IMR-90 (cell line): Measurements from ENCODE around the gene CINP. TPM values are rescaled to one million over a fixed set of nuclear protein-coding genes. Genes with fewer than 3 reads are reported as not detected.

ENCODE experiments used
- ATAC-seq: fragments of 200-7000 bp; cut with Tn5 transposase; 2 replicates; pipeline ENCODE4 v1.9.1; 2020; ENCODE audit warnings: low read depth, mild to moderate bottlenecking, moderate library complexity
- BruUV-seq: library from RNA; stranded (reverse); fragments of 400-500 nt; replicated peaks from 2 replicates; lab custom pipeline; 2021; lab: Mats Ljungman, UMichigan
- CTCF ChIA-PET: fragments of 300-600 bp; formaldehyde crosslinking; extraction: SDS; loops from one replicate; lab custom pipeline; 2021; ENCODE audit warnings: antibody characterized with exemption; lab: Yijun Ruan, JAX
- POLR2A ChIA-PET: fragments of 300-600 bp; sonication (Branson Sonifier 250); formaldehyde crosslinking; loops from one replicate; lab custom pipeline; 2022; ENCODE audit warnings: antibody characterized with exemption; ENCODE audit not compliant: unreplicated experiment; lab: Charles Lee
- DNase-seq: peaks from one replicate; pipeline ENCODE4 v3.0.0; 2013
- H2AFZ ChIP-seq: replicated peaks from 2 replicates; pipeline ENCODE3; 2013; ENCODE audit warnings: low read length, mild to moderate bottlenecking; ENCODE audit not compliant: poor library complexity
- H2AK5ac ChIP-seq: 2 replicates; pipeline ENCODE4 v1.6.1; 2013; ENCODE audit warnings: low read depth, low read length, inconsistent platforms
- H2AK9ac ChIP-seq: replicated peaks from 2 replicates; pipeline ENCODE3; 2013; ENCODE audit warnings: mild to moderate bottlenecking, low read depth, low read length, moderate library complexity; ENCODE audit not compliant: poor library complexity
- H2BK120ac ChIP-seq: 2 replicates; pipeline ENCODE4 v1.6.1; 2013; ENCODE audit warnings: low read depth, low read length, inconsistent platforms
- H2BK15ac ChIP-seq: 3 replicates; pipeline ENCODE4 v1.6.1; 2013; ENCODE audit warnings: low read depth, low read length, inconsistent platforms
- H2BK20ac ChIP-seq: 2 replicates; pipeline ENCODE4 v1.6.1; 2013; ENCODE audit warnings: low read depth, mild to moderate bottlenecking, inconsistent platforms, low read length, moderate library complexity
- H2BK5ac ChIP-seq: 2 replicates; pipeline ENCODE4 v1.6.1; 2013; ENCODE audit warnings: mild to moderate bottlenecking, low read depth, low read length, inconsistent platforms; ENCODE audit not compliant: poor library complexity, severe bottlenecking
- H3K14ac ChIP-seq: replicated peaks from 2 replicates; pipeline ENCODE4 v1.6.1; 2013; ENCODE audit warnings: low read depth, low read length, inconsistent platforms
- H3K18ac ChIP-seq: 2 replicates; pipeline ENCODE4 v1.6.1; 2013; ENCODE audit warnings: low read depth, low read length, control low read depth
- H3K23ac ChIP-seq: 2 replicates; pipeline ENCODE4 v1.6.1; 2013; ENCODE audit warnings: low read depth, low read length, inconsistent platforms
- H3K27ac ChIP-seq: 2 replicates; pipeline ENCODE4 v1.5.1; 2013; ENCODE audit warnings: mild to moderate bottlenecking, control low read depth, low read length; ENCODE audit not compliant: insufficient read depth
- H3K27me3 ChIP-seq: 2 replicates; pipeline ENCODE4 v1.6.1; 2013; ENCODE audit warnings: low read length; ENCODE audit not compliant: control insufficient read depth, insufficient read depth
- H3K36me3 ChIP-seq: 2 replicates; pipeline ENCODE4 v1.6.1; 2013; ENCODE audit warnings: low read length, mixed read lengths; ENCODE audit not compliant: control insufficient read depth, insufficient read depth
- H3K4ac ChIP-seq: 2 replicates; pipeline ENCODE4 v1.6.1; 2013; ENCODE audit warnings: low read depth, low read length, inconsistent platforms
- H3K4me1 ChIP-seq: 2 replicates; pipeline ENCODE4 v1.6.1; 2013; ENCODE audit warnings: low read length, mixed read lengths; ENCODE audit not compliant: control insufficient read depth, insufficient read depth
- H3K4me2 ChIP-seq: 2 replicates; pipeline ENCODE4 v1.6.1; 2013; ENCODE audit warnings: low read depth, mild to moderate bottlenecking, control low read depth, low read length, moderate library complexity
- H3K4me3 ChIP-seq: 2 replicates; pipeline ENCODE4 v1.5.1; 2013; ENCODE audit warnings: low read depth, mild to moderate bottlenecking, control low read depth, low read length, moderate library complexity; ENCODE audit not compliant: insufficient read depth
- H3K56ac ChIP-seq: 2 replicates; pipeline ENCODE4 v1.6.1; 2013; ENCODE audit warnings: low read length, inconsistent platforms; ENCODE audit not compliant: insufficient read depth; ENCODE audit errors: extremely low read depth
- H3K79me1 ChIP-seq, 2 experiments: 2 replicates each; pipeline ENCODE4 v1.6.1; 2013; ENCODE audit warnings: low read length in 2 of 2, inconsistent platforms in 1 of 2, low read depth in 1 of 2
- H3K9ac ChIP-seq: 2 replicates; pipeline ENCODE4 v1.6.1; 2013; ENCODE audit warnings: low read depth, low read length, control low read depth
- H3K9me1 ChIP-seq: 2 replicates; pipeline ENCODE4 v1.6.1; 2013; ENCODE audit warnings: low read length, inconsistent platforms; ENCODE audit not compliant: insufficient read depth
- H3K9me3 ChIP-seq: 2 replicates; pipeline ENCODE4 v1.6.1; 2013; ENCODE audit warnings: low read length; ENCODE audit not compliant: control insufficient read depth, insufficient read depth
- H4K20me1 ChIP-seq: 2 replicates; pipeline ENCODE4 v1.6.1; 2013; ENCODE audit warnings: low read length, inconsistent platforms; ENCODE audit not compliant: insufficient read depth
- H4K5ac ChIP-seq: 2 replicates; pipeline ENCODE4 v1.6.1; 2013; ENCODE audit warnings: mild to moderate bottlenecking, low read depth, low read length, control low read depth
- H4K8ac ChIP-seq, 2 experiments: 2 replicates each; pipeline ENCODE4 v1.6.1; 2013; ENCODE audit warnings: low read depth in 2 of 2, low read length in 2 of 2, control low read depth in 1 of 2, inconsistent platforms in 1 of 2
- H4K91ac ChIP-seq: 2 replicates; pipeline ENCODE4 v1.6.1; 2013; ENCODE audit warnings: low read depth, low read length, inconsistent platforms; ENCODE audit not compliant: insufficient read depth
- ELK1 ChIP-seq: fragments of 150-350 bp; IDR thresholded peaks from 2 replicates; pipeline ENCODE4 v1.6.1; 2016; ENCODE audit warnings: low read depth, mild to moderate bottlenecking, low read length, moderate library complexity, borderline replicate concordance
- FOS ChIP-seq: fragments of 150-350 bp; IDR thresholded peaks from 2 replicates; pipeline ENCODE4 v1.6.1; 2016; ENCODE audit warnings: low read depth, low read length
- MAFK ChIP-seq: IDR thresholded peaks from 2 replicates; pipeline ENCODE4 v1.6.1; 2012; ENCODE audit warnings: low read depth, low read length, improper control_type of control experiment
- POLR2A ChIP-seq: IDR thresholded peaks from 2 replicates; pipeline ENCODE4 v1.6.1; 2012; ENCODE audit warnings: mild to moderate bottlenecking, low read depth, low read length
- RAD21 ChIP-seq: IDR thresholded peaks from 2 replicates; pipeline ENCODE4 v1.6.1; 2012; ENCODE audit warnings: low read length, improper control_type of control experiment
- RCOR1 ChIP-seq: IDR thresholded peaks from 2 replicates; pipeline ENCODE4 v1.6.1; 2012; ENCODE audit warnings: mild to moderate bottlenecking, low read length, improper control_type of control experiment; ENCODE audit not compliant: insufficient replicate concordance
- WGBS, 2 experiments: methylation state at CpG; one replicate each; pipeline versions ENCODE4 v1.1.5 to v1.1.7; 2013; ENCODE audit warnings: missing lambda C conversion rate in 2 of 2; ENCODE audit not compliant: insufficient read length in 1 of 2; ENCODE audit errors: extremely low coverage in 2 of 2; 5-methylcytosine and 5-hydroxymethylcytosine counted together
- dilution Hi-C: fragments of 300-500 bp; cut with HindIII; formaldehyde crosslinking; loops from one replicate; pipeline ENCODE4 v1.14.3; 2018; ENCODE audit warnings: low sequenced_read_pairs; ENCODE audit not compliant: unreplicated experiment
- in situ Hi-C: fragments of 300-500 bp; cut with MboI; formaldehyde crosslinking; loops from 3 replicates; pipeline ENCODE4 v1.14.3; 2019; ENCODE audit warnings: low sequenced_read_pairs, inconsistent platforms, mixed read lengths
- intact Hi-C: fragments of 100-400 bp; cut with micrococcal nuclease; formaldehyde crosslinking; loops from 2 replicates; pipeline ENCODE4 v1.10.0; 2022
- polyA plus RNA-seq, 3 experiments: library from polyadenylated mRNA; depleted of rRNA; stranded (reverse); fragments of >200 nt; gene quantifications; 2 replicates each; pipeline ENCODE4 v1.2.3, GENCODE V29; 2012; ENCODE audit warnings: low replicate concordance in 1 of 3
- total RNA-seq: library from RNA; depleted of rRNA; stranded (reverse); fragments of >200 nt; gene quantifications from 2 replicates; pipeline ENCODE4 v1.2.3, GENCODE V29; 2012

The CINP gene
- total and polyA plus RNA-seq, 2 of the 4 experiments (the other 2 are of a cell fraction) = 41.9 to 56.4 TPM

- DNase-seq = no peak
- Histone ChIP-seq H2AK9ac (no peak overlapping the region), H3K23ac (no peak overlapping the region), H4K20me1 (no peaks in the 10 kb centered on the region; the same call in 1 of the 2 replicates), H2BK120ac (no peak overlapping the region), H3K79me1 (peaks cover 4 to 5% of the 10 kb centered on the region in 2 experiments; a peak in 2 of 4 replicates), H2AK5ac (no peak overlapping the region), H4K91ac (no peak overlapping the region), H3K18ac (no peak overlapping the region), H3K4me1 (no peaks in the 10 kb centered on the region), H3K36me3 (peaks cover 50% of the 10 kb centered on the region), H4K5ac (no peak overlapping the region), H4K8ac (no peak overlapping the region), H3K27ac (no peak overlapping the region), H3K56ac (no peak overlapping the region), H2BK5ac (no peak overlapping the region), H3K27me3 (no peaks in the 10 kb centered on the region), H3K9me3 (no peaks in the 10 kb centered on the region), H3K4ac (no peak overlapping the region), H3K4me3 (no peak overlapping the region), H2BK20ac (no peak overlapping the region), H2BK15ac (no peak overlapping the region), H2AFZ (no peak overlapping the region), H3K9me1 (peaks cover 3% of the 10 kb centered on the region; the same call in 1 of the 2 replicates), H3K9ac (no peak overlapping the region), H3K4me2 (no peak overlapping the region), H3K14ac (no peak overlapping the region)
- no TSS peak for BruUV-seq
- ATAC-seq = no peak
- ChIA-PET CTCF (no interaction called here), POLR2A (no interaction called here)
- WGBS, 2 experiments = 94% methylated on average over 9 of the region's 16 CpGs; no CpG with 5 or more reads in 1 of the 2 experiments
- in situ Hi-C loops = no loop called here
- TF ChIP-seq RCOR1 (no peak), POLR2A (no peak), ELK1 (no peak), MAFK (no peak), RAD21 (no peak), FOS (no peak)
- intact Hi-C loops = no loop called here
- dilution Hi-C loops = no loop called here
Measured at GRCh38 chr14:102348376-102348775, 14.3 kb downstream of the CINP start.
